GM18520 (cell line): ENCODE data around the gene THSD4.

Experiments
- ATAC-seq: cut with Tn5 transposase; IDR thresholded peaks from one replicate; pipeline ENCODE4 v1.9.1; 2021; ENCODE audit not compliant: unreplicated experiment

The THSD4 gene

GRCh38 chr15:71788646-71789579 is 673.6 kb downstream of the THSD4 start:
- ATAC-seq, result no peak

- ATAC-seq, result no peak
These were observed 674.3 kb downstream of the THSD4 start for GRCh38 chr15:71789616-71790015.

GRCh38 chr15:71790081-71790480 is 674.8 kb downstream of the THSD4 start:
- no peak for ATAC-seq

- ATAC-seq, result no peak
These were observed 676.7 kb downstream of the THSD4 start for GRCh38 chr15:71791975-71792374.

- no peak for ATAC-seq
These were observed 677.2 kb downstream of the THSD4 start for GRCh38 chr15:71792521-71792920.

- ATAC-seq, result no peak
These were observed 683.4 kb downstream of the THSD4 start for GRCh38 chr15:71798641-71799040.

GRCh38 chr15:71800190-71800589 is 684.9 kb downstream of the THSD4 start:
- no peak for ATAC-seq

- ATAC-seq, result no peak
These were observed 685.8 kb downstream of the THSD4 start for GRCh38 chr15:71800835-71801745.

GRCh38 chr15:71801935-71802655 is 686.8 kb downstream of the THSD4 start:
- no peak for ATAC-seq

- no peak for ATAC-seq
These were observed 687.5 kb downstream of the THSD4 start for GRCh38 chr15:71802770-71803169.

- no peak for ATAC-seq
These were observed 689.0 kb downstream of the THSD4 start for GRCh38 chr15:71804226-71804625.

GRCh38 chr15:71804695-71805470 is 689.6 kb downstream of the THSD4 start:
- ATAC-seq, result no peak

- ATAC-seq, result no peak
These were observed 691.2 kb downstream of the THSD4 start for GRCh38 chr15:71806452-71806931.

GRCh38 chr15:71807125-71807629 is 691.9 kb downstream of the THSD4 start:
- no peak for ATAC-seq

- no peak for ATAC-seq
These were observed 692.4 kb downstream of the THSD4 start for GRCh38 chr15:71807691-71808091.

GRCh38 chr15:71808311-71809020 is 693.2 kb downstream of the THSD4 start:
- ATAC-seq, result no peak

GRCh38 chr15:71809346-71809745 is 694.1 kb downstream of the THSD4 start:
- ATAC-seq, result no peak

- ATAC-seq, result no peak
These were observed 695.2 kb downstream of the THSD4 start, which contains the start of gene NR2E3 for GRCh38 chr15:71810256-71811035. Gene NR2E3 (plus strand): TSS chr15:71810554. CDS start chr15:71810744, 190 bp downstream.
